Natural killer cell treated with Interleukin-12 subunit alpha and Interleukin-12 subunit beta and Interleukin-15 and Interleukin-18, amount 100 ng/mL, for 72 hours (primary cell): ENCODE measurements around the gene TRIM24. TPM values are rescaled to one million over a fixed set of nuclear protein-coding genes. Genes with fewer than 3 reads are reported as not detected.

Experiments used
- ATAC-seq, 2 donors: fragments of 150-1000 bp; cut with Tn5 transposase in 1 of 2; sonication (Bioruptor Pico), chemical (Tn5 transposase) in 1 of 2; 2 replicates each; pipeline ENCODE4 v1.10.0; 2021
- DNase-seq: peaks from one replicate; pipeline ENCODE4 v3.0.0; 2022; ENCODE audit warnings: low spot score
- H3K27ac Mint-ChIP-seq, 2 donors: 1 replicate in 1 of 2; 2 replicates in 1 of 2; pipeline ENCODE4 v1.8.0; 2022; ENCODE audit warnings: mixed read lengths in 2 of 2, mild to moderate bottlenecking in 1 of 2, moderate library complexity in 1 of 2
- H3K27me3 Mint-ChIP-seq, 2 donors: 1 replicate in 1 of 2; 2 replicates in 1 of 2; pipeline ENCODE4 v1.8.0; 2022; ENCODE audit warnings: mixed read lengths in 2 of 2
- H3K36me3 Mint-ChIP-seq: one replicate; pipeline ENCODE4 v1.8.0; 2022; ENCODE audit warnings: mixed read lengths
- H3K4me1 Mint-ChIP-seq, 2 donors: 1 replicate in 1 of 2; 2 replicates in 1 of 2; pipeline ENCODE4 v1.8.0; 2022; ENCODE audit warnings: low read depth in 2 of 2, mixed read lengths in 2 of 2, mild to moderate bottlenecking in 1 of 2
- H3K4me3 Mint-ChIP-seq: one replicate; pipeline ENCODE4 v1.8.0; 2022; ENCODE audit warnings: mixed read lengths
- H3K9me3 Mint-ChIP-seq: 2 replicates; pipeline ENCODE4 v1.8.0; 2022; ENCODE audit warnings: mixed read lengths
- total RNA-seq, 2 donors: library from RNA; stranded (reverse); gene quantifications; one replicate each; pipeline ENCODE4 v1.2.3, GENCODE V29; 2022

The TRIM24 gene
- total RNA-seq, 2 donors from 2014 or later = 15.2 to 26.2 TPM

DNA sequence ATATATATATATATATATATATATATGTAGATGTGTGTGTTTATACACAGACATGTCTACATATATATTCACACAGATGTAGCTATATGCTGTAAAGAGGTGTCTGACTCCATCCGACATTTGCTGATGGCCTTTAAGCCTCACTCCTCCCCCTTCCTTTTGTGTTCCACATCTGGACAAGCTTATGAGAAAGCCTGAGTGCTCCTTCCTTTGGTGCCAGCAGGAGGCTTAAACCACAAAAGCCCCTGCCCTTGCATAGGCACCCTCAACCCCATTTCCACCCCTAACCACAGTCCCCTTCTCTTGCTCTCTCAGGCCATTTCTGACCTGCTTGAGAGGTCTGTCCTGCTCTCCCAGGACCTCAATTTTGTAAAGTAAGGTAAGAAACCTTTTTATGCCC lies 142.4 kb downstream of the TRIM24 start:
- peaks cover 6 to 7% of the 10 kb centered on the region in 2 donors for H3K27me3 Mint-ChIP-seq

DNA sequence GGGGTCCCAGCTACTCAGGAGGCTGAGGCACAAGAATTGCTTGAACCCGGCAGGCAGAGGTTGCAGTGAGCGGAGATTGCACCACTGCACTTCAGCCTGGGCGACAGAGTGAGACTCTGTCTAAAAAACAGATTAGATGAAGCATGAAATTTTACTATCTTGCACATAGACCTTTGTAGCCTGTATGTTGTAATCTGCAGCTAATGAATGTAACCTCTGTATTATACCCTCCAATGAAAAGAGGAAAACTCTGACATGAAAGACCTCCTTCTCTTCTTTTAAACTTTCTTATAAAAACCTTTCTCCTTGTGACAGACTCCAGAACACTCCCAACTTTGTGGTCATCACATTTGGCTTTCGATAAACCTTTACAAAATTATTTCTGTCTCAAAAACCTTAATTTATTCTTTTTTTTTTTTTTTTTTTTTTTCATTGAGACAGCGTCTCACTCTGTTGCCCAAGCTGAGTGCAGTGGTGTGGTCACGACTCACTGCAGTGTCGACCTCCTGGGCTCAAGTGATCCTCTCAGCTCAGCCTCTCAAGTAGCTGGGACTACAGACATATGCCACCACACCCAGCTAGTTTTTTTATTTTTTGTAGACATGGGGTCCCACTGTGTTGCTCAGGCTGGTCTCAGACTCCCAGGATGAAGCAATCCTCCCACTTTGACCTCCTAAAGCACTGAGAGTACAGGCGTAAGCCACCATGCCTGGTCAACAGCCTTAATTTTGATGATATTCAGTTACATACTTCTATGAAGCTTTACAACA lies 143.7 kb downstream of the TRIM24 start:
- Mint-ChIP-seq H3K27me3 (peaks cover 8% of the 10 kb centered on the region in 2 donors), H3K4me1 (peaks cover 11 to 16% of the 10 kb centered on the region in 2 donors), H3K36me3 (no peaks in the 10 kb centered on the region), H3K27ac (no peak overlapping the region), H3K9me3 (no peaks in the 10 kb centered on the region), H3K4me3 (no peak overlapping the region)
- ATAC-seq (peak; percentile 34 to 48), DNase-seq (no peak)

More for the DNA sequence above, 142.4 kb downstream of the TRIM24 start:
- peaks cover 4 to 6% of the 10 kb centered on the region in 2 donors for H3K4me1 Mint-ChIP-seq
- H3K36me3 Mint-ChIP-seq = no peaks in the 10 kb centered on the region
- no peak for ATAC-seq
- no peak overlapping the region for H3K4me3 Mint-ChIP-seq
- H3K9me3 Mint-ChIP-seq = no peaks in the 10 kb centered on the region
- no peak for DNase-seq
- no peak overlapping the region for H3K27ac Mint-ChIP-seq

DNA sequence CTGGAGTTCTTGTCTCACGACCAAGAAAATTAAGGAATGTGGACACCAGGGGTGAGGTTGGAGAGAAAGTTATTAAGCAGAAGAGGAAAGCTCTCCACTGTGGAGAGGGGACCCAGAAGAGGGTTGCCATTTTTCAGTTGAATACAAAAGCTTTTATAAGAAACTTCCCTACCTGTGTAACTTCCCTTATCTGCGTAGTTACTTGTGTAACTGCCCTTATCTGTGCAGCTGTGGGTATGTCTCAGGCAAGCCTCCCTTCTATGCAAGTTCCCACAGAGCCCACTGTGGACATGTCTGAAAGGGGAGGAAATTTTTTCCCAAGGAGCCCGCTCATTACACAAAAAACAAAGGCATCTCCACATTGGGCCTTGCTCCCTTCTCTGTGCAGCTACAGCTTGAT lies 146.2 kb downstream of the TRIM24 start:
- Mint-ChIP-seq H3K9me3 (no peaks in the 10 kb centered on the region), H3K4me1 (peaks cover 11 to 16% of the 10 kb centered on the region in 2 donors), H3K36me3 (no peaks in the 10 kb centered on the region), H3K27me3 (peaks cover 8% of the 10 kb centered on the region in 2 donors), H3K4me3 (no peak overlapping the region), H3K27ac (no peak overlapping the region)
- DNase-seq (no peak), ATAC-seq (no peak)

DNA sequence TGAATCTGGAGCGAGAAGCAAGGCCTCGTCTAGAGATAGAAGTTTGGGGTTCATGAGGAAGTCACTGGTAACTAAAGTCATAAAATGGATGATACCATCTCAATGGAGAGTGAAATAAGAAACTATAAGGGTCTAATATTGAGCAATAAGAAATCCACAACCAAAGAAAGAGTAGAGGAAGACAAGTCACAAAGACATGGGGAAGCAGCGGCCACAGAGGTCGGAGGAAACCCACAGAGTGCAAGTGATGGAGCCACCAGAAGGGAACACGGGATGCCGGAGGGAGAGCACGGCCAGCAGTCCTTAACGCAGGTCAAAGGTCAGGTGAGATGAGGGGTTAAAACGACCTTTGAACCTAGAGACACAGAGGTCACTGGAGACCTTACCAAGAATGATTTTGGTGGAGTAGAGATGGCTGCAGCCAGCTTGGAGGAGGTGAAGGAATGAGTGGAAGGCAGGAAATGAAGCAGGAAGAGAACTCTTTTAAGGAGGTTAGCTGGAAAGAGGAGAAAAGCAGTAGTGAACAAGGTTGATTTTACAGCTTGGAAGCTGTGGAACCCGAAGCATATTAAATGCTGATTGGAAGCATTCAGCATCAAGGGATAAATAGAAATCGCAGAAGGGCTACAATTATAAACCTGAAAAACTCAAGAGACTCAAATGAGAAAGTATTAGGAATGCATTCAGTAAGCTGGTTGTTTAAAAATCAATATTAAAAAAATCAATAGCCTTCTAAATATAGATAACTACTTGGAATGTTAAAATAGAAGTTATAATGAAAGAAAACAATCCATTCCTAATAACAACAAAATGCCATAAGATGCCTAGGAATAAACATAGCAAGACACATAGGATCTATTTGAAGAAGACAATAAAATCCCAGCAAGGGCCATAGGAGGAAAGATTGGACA lies 147.4 kb downstream of the TRIM24 start:
- Mint-ChIP-seq H3K4me1 (peaks cover 11 to 16% of the 10 kb centered on the region in 2 donors), H3K9me3 (no peaks in the 10 kb centered on the region), H3K27me3 (peaks cover 8% of the 10 kb centered on the region in 2 donors), H3K27ac (no peak overlapping the region), H3K4me3 (no peak overlapping the region), H3K36me3 (no peaks in the 10 kb centered on the region)
- no peak for DNase-seq
- ATAC-seq = no peak

GRCh38 chr7:138608275-138608674 lies 148.2 kb downstream of the TRIM24 start:
- peak in 1 of 2 donors; percentile 68 for ATAC-seq
- peaks cover 8% of the 10 kb centered on the region in 2 donors for H3K27me3 Mint-ChIP-seq
- DNase-seq = no peak
- no peaks in the 10 kb centered on the region for H3K9me3 Mint-ChIP-seq
- H3K27ac Mint-ChIP-seq = no peak overlapping the region
- H3K4me1 Mint-ChIP-seq = peaks cover 11 to 16% of the 10 kb centered on the region in 2 donors
- H3K36me3 Mint-ChIP-seq = no peaks in the 10 kb centered on the region
- H3K4me3 Mint-ChIP-seq = no peak overlapping the region

DNA sequence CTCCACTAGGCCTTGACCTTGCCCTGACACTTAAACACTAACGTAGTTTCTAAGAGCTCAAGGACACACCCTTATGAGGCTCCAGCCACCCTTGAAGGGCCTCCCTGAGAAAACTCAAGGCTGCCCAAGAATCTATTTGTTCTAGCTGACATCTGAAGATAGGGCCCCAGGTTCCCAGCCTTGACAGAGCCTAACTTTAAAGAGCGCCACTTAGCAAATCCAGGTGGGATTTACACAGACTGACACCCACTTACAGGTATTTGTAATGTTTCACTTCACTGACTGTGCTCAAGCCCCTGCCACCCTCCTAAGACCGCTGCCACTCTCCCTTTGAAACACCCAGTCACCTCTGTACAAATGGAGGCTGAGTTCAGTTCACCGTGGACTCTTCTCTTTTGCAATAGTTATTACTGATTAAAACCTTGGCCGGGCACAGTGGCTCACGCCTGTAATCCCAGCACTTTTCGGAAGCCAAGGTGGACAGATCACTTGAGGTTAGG lies 150.7 kb downstream of the TRIM24 start:
- H3K36me3 Mint-ChIP-seq = no peaks in the 10 kb centered on the region
- ATAC-seq (peak in 1 of 2 donors; percentile 15), DNase-seq (no peak)
- H3K4me1 Mint-ChIP-seq = peaks cover 11 to 16% of the 10 kb centered on the region in 2 donors
- H3K4me3 Mint-ChIP-seq = no peak overlapping the region
- H3K9me3 Mint-ChIP-seq = no peaks in the 10 kb centered on the region
- peaks cover 8% of the 10 kb centered on the region in 2 donors for H3K27me3 Mint-ChIP-seq
- H3K27ac Mint-ChIP-seq = no peak overlapping the region

GRCh38 chr7:138613630-138614029 lies 153.6 kb downstream of the TRIM24 start:
- no peak overlapping the region for H3K4me3 Mint-ChIP-seq
- peaks cover 0 to under 1% of the 10 kb centered on the region in 2 donors for H3K4me1 Mint-ChIP-seq
- no peaks in the 10 kb centered on the region for H3K36me3 Mint-ChIP-seq
- ATAC-seq (no peak), DNase-seq (no peak)
- H3K9me3 Mint-ChIP-seq = no peaks in the 10 kb centered on the region
- no peak overlapping the region for H3K27ac Mint-ChIP-seq
- H3K27me3 Mint-ChIP-seq = no peaks in the 10 kb centered on the region

DNA sequence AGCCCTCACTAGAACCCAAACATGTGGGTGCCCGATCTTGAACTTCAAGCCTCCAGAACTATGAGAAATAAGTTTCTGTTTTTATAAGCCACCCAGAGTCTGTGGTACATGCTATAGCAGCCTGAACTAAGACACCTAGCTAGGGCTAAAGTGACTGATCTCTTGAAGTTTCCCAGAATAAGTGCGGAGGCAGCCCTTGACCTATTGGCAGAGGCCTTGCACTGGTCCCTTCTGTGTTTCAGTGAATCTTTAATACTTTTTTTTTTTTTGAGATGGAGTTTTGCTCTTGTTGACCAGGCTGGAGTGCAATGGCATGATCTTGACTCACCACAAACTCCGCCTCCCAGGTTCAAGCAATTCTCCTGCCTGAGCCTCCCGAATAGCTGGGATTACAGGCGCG lies 156.0 kb downstream of the TRIM24 start:
- Mint-ChIP-seq H3K27me3 (peaks cover 0 to 7% of the 10 kb centered on the region in 2 donors), H3K9me3 (no peaks in the 10 kb centered on the region), H3K36me3 (no peaks in the 10 kb centered on the region), H3K27ac (no peak overlapping the region), H3K4me1 (no peaks in the 10 kb centered on the region), H3K4me3 (no peak overlapping the region)
- DNase-seq (no peak), ATAC-seq (no peak)

DNA sequence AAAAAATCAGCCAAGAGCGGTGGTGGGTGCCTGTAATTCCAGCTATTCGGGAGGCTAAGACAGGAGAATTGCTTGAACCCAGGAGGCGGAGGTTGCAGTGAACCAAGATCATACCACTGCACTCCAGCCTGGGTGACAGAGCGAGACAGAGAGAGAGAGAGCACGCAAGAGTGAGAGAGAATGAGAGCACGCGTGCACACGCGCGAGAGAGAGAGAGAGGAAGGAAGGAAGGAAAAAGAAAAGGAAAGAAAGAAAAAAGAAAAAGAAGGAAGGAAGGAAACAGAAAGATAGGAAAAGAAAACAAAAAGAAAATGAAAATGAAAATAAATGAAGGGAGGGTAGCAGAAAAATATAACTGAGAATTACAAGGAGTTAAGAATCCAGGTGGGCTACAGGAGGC lies 158.4 kb downstream of the TRIM24 start:
- Mint-ChIP-seq H3K4me1 (no peaks in the 10 kb centered on the region), H3K36me3 (no peaks in the 10 kb centered on the region), H3K9me3 (no peaks in the 10 kb centered on the region), H3K4me3 (no peak overlapping the region), H3K27ac (no peak overlapping the region), H3K27me3 (peaks cover 0 to 7% of the 10 kb centered on the region in 2 donors)
- DNase-seq (no peak), ATAC-seq (no peak)

DNA sequence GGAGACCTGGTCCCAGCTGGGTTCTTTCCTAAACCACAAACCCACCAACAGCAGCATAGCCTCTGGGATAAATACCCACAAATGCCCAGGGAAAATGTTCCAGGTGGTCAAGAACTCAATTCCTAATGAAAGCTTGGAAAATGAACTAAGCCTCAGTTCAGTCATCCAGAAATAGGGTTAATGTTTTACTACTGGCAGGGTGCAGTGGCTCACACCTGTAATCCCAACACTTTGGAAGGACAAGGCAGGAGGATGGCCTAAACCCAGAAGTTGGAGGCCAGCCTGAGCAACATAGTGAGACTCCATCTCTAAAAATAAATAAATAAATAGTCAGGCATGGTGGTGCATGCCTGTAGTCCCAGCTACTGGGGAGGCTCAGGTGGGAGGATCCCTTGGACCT lies 158.9 kb downstream of the TRIM24 start:
- Mint-ChIP-seq H3K27me3 (peaks cover 0 to 7% of the 10 kb centered on the region in 2 donors), H3K9me3 (no peaks in the 10 kb centered on the region), H3K4me3 (no peak overlapping the region), H3K4me1 (no peaks in the 10 kb centered on the region), H3K27ac (no peak overlapping the region), H3K36me3 (no peaks in the 10 kb centered on the region)
- DNase-seq = no peak
- ATAC-seq = no peak

GRCh38 chr7:138622841-138623240 lies 162.8 kb downstream of the TRIM24 start:
- ATAC-seq (no peak), DNase-seq (no peak)
- Mint-ChIP-seq H3K36me3 (no peaks in the 10 kb centered on the region), H3K9me3 (no peaks in the 10 kb centered on the region), H3K27ac (no peak overlapping the region), H3K4me3 (no peak overlapping the region), H3K4me1 (peaks cover 17 to 19% of the 10 kb centered on the region in 2 donors), H3K27me3 (peaks cover under 1 to 8% of the 10 kb centered on the region in 2 donors)

DNA sequence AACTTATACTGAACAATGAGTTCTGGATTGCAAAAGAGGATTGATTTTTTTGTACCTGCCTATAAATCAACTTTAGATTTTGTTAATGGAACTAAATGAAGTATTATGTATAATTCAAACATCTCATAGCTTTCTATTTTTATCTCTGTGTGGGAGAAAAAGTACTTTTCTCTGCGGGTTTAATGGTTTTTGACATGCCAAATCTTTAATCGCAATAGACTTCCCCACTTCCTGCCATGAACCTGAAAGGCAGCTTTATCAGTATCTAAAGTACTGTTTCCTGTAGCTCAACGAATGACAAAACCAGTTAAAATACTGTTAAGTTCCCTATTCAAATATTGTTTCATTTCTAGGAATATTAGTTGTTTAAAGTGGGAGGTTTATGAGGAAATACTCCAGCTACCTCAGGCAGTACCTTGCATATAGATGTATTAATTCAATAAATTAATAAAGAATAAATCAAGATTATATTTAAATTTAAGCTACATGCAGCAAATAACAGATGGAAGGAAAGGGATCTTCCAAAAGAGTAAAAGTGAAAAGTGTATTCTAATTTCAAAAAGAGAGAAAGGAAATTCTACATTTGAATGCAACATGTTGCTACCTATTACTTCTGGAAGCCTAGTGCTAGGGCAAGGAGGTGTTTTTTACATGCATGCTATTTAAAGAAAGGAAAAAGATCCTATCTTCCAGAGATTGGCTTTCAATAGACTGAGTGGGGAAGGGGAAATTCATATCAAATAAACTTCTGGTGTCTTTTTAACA lies 165.2 kb downstream of the TRIM24 start:
- no peak for ATAC-seq
- DNase-seq = no peak
- peaks cover 4 to 13% of the 10 kb centered on the region in 2 donors for H3K27me3 Mint-ChIP-seq
- peaks cover 17 to 19% of the 10 kb centered on the region in 2 donors for H3K4me1 Mint-ChIP-seq
- H3K9me3 Mint-ChIP-seq = no peaks in the 10 kb centered on the region
- H3K36me3 Mint-ChIP-seq = no peaks in the 10 kb centered on the region
- H3K27ac Mint-ChIP-seq = peak overlapping the region in 1 of 2 donors; percentile 65
- H3K4me3 Mint-ChIP-seq = peak overlapping the region; percentile 13

DNA sequence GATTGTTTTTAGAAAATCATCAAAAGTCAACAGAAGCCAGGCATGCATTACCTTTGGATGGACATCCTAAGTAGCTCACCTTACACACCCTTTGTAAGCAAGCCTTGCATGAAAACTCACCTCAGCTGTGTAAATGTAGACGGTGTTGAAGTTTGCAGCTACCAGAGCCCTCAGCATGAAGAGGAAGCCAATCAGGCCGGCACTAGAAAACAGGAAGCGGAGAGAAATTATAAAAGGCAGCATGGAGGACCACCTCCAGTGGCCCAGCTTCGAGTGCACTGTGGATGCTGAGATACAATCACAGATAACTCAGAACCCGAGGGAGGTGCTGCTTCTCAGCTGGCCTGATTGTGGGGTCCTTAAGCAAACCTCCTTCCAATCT lies 165.8 kb downstream of the TRIM24 start:
- no peak for DNase-seq
- Mint-ChIP-seq H3K27me3 (peaks cover 4 to 8% of the 10 kb centered on the region in 2 donors), H3K9me3 (no peaks in the 10 kb centered on the region), H3K4me3 (no peak overlapping the region), H3K27ac (no peak overlapping the region), H3K36me3 (no peaks in the 10 kb centered on the region), H3K4me1 (peaks cover 17 to 19% of the 10 kb centered on the region in 2 donors)
- ATAC-seq = no peak
